Hepatocyte (in vitro differentiated cells): ENCODE results near the gene RELA. TPM values are rescaled to one million over a fixed set of nuclear protein-coding genes. Genes with fewer than 3 reads are reported as not detected.
"Not testable (repeated sequence)": the region's sequence is repeated elsewhere in the genome, so short reads cannot be mapped to it uniquely, and the experiment has no call there.

Source experiments
- DNase-seq: peaks from one replicate; pipeline ENCODE4 v3.0.0-alpha.2; 2016; ENCODE audit warnings: low spot score
- H2AFZ ChIP-seq: fragments of 200-600 bp; sonication (generic); 2 replicates; pipeline ENCODE4 v1.6.0; 2016; ENCODE audit warnings: antibody characterized with exemption, mild to moderate bottlenecking
- H3K27ac ChIP-seq: fragments of 200-600 bp; sonication (generic); 2 replicates; pipeline ENCODE4 v1.5.1; 2016; ENCODE audit warnings: mild to moderate bottlenecking
- H3K27me3 ChIP-seq: fragments of 200-600 bp; sonication (generic); 2 replicates; pipeline ENCODE4 v1.6.1; 2016
- H3K36me3 ChIP-seq: fragments of 200-600 bp; sonication (generic); replicated peaks from 2 replicates; pipeline ENCODE4 v1.5.1; 2016; ENCODE audit warnings: low read depth; ENCODE audit not compliant: insufficient read depth
- H3K4me1 ChIP-seq: fragments of 200-600 bp; sonication (generic); 2 replicates; pipeline ENCODE4 v1.5.1; 2016; ENCODE audit warnings: mild to moderate bottlenecking, moderate library complexity; ENCODE audit not compliant: insufficient read depth
- H3K4me2 ChIP-seq: fragments of 200-600 bp; sonication (generic); 2 replicates; pipeline ENCODE4 v1.6.0; 2016
- H3K4me3 ChIP-seq: fragments of 200-600 bp; sonication (generic); 2 replicates; pipeline ENCODE4 v1.5.1; 2016; ENCODE audit warnings: mild to moderate bottlenecking
- H3K79me2 ChIP-seq: fragments of 200-600 bp; sonication (generic); 2 replicates; pipeline ENCODE4 v1.6.0; 2017; ENCODE audit warnings: mild to moderate bottlenecking
- H3K9me2 ChIP-seq: fragments of 200-600 bp; sonication (generic); replicated peaks from 2 replicates; pipeline ENCODE4 v1.6.0; 2017; ENCODE audit warnings: mild to moderate bottlenecking; ENCODE audit not compliant: insufficient read depth
- H3K9me3 ChIP-seq: fragments of 200-600 bp; sonication (generic); 2 replicates; pipeline ENCODE4 v1.5.1; 2016; ENCODE audit warnings: low read depth, mild to moderate bottlenecking
- H4K20me1 ChIP-seq: fragments of 200-600 bp; sonication (generic); 2 replicates; pipeline ENCODE4 v1.6.0; 2016; ENCODE audit warnings: mild to moderate bottlenecking; ENCODE audit not compliant: insufficient read depth, poor library complexity, severe bottlenecking
- EZH2 ChIP-seq: fragments of 200-600 bp; sonication (generic); IDR thresholded peaks from 2 replicates; pipeline ENCODE4 v1.6.1; 2016; ENCODE audit warnings: antibody characterized with exemption, mild to moderate bottlenecking, borderline replicate concordance
- EZH2phosphoT487 ChIP-seq: fragments of 200-600 bp; sonication (generic); IDR thresholded peaks from one replicate; pipeline ENCODE4 v1.6.1; 2018; ENCODE audit warnings: antibody characterized with exemption, mild to moderate bottlenecking, low read depth, moderate library complexity; ENCODE audit not compliant: unreplicated experiment, severe bottlenecking
- WGBS: methylation state at CpG from one replicate; pipeline ENCODE4 v1.1.6; 2016; ENCODE audit warnings: low lambda C conversion rate; ENCODE audit errors: missing lambda C conversion rate; 5-methylcytosine and 5-hydroxymethylcytosine counted together
- polyA plus RNA-seq: library from polyadenylated mRNA; unstranded; fragments of >200 nt; fragmentation: Nextera tagmentation; extraction: Ambion mirVana; gene quantifications from 2 replicates; pipeline ENCODE4 v1.2.1, GENCODE V29; 2016
- total RNA-seq: library from RNA; depleted of rRNA; stranded (reverse); fragments of >200 nt; gene quantifications from 2 replicates; pipeline ENCODE4 v1.2.3, GENCODE V29; 2014
- TF ChIP-seq, protein P1 (sequence below): fragments of 200-600 bp; sonication (generic); IDR thresholded peaks from 2 replicates; pipeline ENCODE4 v1.5.1; 2016; ENCODE audit warnings: antibody characterized with exemption, mild to moderate bottlenecking; ENCODE audit not compliant: poor library complexity

Gene RELA
- total and polyA plus RNA-seq, 2 experiments from 2014 or later: 32.7 to 68.7 TPM

DNA sequence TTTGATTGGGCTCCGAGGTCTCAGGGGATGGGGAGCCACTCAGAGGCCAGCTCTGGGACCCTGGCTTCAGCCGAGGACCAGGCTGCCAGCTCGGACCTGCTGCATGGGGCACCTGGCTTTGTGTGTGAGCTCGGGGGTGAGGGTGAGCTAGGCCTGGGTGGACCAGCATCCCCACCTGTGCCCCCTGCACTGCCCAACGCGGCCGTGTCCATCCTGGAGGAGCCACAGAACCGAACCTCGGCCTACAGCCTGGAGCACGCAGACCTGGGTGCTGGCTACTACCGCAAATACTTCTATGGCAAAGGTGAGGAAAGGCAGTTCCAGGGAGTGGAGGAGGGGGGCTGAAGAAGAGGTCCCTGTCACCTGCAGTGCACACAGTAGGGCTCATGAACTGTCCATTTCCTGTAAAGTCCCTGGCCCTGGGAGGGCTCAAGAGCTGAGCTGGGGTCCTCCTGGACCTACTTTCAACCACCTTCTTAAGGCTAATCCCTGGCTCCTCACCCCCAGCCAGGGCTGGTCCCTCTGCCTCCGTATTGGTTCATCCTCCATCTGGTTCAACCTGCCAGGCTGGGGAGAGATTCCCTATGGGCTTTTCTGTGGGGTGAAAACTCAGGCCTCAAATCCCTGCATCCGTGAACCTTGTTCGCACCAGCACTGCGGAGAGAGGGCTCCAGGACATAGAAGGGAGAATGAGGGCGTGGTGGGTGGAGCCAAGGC, 21.3 kb downstream of the RELA start:
- no peaks in the 10 kb centered on the region for H4K20me1 ChIP-seq
- peak overlapping the region; percentile 44 for H3K4me2 ChIP-seq
- no peak overlapping the region for H3K27ac ChIP-seq
- no peaks in the 10 kb centered on the region for H3K27me3 ChIP-seq
- H3K9me2 ChIP-seq: no peaks in the 10 kb centered on the region
- H3K9me3 ChIP-seq: no peaks in the 10 kb centered on the region
- TF ChIP-seq, protein P1, sequence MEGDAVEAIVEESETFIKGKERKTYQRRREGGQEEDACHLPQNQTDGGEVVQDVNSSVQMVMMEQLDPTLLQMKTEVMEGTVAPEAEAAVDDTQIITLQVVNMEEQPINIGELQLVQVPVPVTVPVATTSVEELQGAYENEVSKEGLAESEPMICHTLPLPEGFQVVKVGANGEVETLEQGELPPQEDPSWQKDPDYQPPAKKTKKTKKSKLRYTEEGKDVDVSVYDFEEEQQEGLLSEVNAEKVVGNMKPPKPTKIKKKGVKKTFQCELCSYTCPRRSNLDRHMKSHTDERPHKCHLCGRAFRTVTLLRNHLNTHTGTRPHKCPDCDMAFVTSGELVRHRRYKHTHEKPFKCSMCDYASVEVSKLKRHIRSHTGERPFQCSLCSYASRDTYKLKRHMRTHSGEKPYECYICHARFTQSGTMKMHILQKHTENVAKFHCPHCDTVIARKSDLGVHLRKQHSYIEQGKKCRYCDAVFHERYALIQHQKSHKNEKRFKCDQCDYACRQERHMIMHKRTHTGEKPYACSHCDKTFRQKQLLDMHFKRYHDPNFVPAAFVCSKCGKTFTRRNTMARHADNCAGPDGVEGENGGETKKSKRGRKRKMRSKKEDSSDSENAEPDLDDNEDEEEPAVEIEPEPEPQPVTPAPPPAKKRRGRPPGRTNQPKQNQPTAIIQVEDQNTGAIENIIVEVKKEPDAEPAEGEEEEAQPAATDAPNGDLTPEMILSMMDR: no peak
- TF ChIP-seq EZH2phosphoT487: no peak
- no peak for TF ChIP-seq EZH2
- H3K4me3 ChIP-seq: no peak overlapping the region
- no peaks in the 10 kb centered on the region for H3K36me3 ChIP-seq
- no peak for DNase-seq
- no peaks in the 10 kb centered on the region for H3K4me1 ChIP-seq
- 88% methylated on average over 16 of the region's 16 CpGs for WGBS
- H3K79me2 ChIP-seq: no peaks in the 10 kb centered on the region
- H2AFZ ChIP-seq: no peak overlapping the region

DNA sequence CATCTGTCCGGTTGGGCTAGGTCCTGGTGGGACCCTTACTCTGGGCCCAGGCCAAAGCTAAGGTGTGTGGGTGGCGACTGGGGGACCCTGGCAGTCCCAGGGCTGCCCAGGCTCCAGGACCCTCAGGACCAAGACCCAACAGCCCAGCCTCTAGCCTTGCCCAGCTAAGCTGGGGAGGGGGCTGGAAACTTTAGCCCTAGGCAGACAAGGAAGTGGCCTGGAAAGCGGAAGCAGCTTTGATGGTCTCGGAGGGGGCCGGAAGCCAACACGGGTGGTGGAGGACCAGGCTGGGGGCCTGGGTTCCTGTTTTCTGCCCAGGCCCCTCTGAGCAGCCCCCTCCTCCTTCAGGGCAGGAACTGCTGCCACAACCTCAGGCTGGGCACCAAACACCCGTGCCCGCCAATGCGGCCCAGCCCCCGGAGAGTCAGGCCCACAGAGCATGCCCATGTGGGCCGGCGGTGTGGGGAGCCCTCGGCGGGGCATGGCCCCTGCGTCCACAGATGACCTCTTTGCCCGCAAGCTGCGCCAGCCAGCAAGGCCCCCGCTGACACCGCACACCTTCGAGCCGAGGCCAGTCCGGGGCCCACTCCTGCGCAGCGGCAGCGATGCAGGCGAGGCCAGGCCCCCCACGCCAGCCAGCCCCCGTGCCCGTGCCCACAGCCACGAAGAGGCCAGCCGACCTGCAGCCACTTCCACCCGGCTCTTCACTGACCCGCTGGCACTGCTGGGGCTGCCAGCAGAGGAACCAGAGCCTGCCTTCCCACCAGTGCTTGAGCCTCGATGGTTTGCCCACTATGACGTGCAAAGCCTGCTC, 22.0 kb downstream of the RELA start:
- no peak overlapping the region for H3K27ac ChIP-seq
- H2AFZ ChIP-seq: no peak overlapping the region
- H3K9me2 ChIP-seq: no peaks in the 10 kb centered on the region
- H4K20me1 ChIP-seq: no peaks in the 10 kb centered on the region
- no peaks in the 10 kb centered on the region for H3K9me3 ChIP-seq
- H3K4me3 ChIP-seq: no peak overlapping the region
- no peak for TF ChIP-seq EZH2phosphoT487
- TF ChIP-seq, protein P1: no peak
- TF ChIP-seq EZH2: no peak
- WGBS: 92% methylated on average over 33 of the region's 35 CpGs
- H3K4me2 ChIP-seq: no peak overlapping the region
- no peaks in the 10 kb centered on the region for H3K36me3 ChIP-seq
- H3K4me1 ChIP-seq: no peaks in the 10 kb centered on the region
- no peaks in the 10 kb centered on the region for H3K27me3 ChIP-seq
- DNase-seq: no peak
- no peaks in the 10 kb centered on the region for H3K79me2 ChIP-seq

DNA sequence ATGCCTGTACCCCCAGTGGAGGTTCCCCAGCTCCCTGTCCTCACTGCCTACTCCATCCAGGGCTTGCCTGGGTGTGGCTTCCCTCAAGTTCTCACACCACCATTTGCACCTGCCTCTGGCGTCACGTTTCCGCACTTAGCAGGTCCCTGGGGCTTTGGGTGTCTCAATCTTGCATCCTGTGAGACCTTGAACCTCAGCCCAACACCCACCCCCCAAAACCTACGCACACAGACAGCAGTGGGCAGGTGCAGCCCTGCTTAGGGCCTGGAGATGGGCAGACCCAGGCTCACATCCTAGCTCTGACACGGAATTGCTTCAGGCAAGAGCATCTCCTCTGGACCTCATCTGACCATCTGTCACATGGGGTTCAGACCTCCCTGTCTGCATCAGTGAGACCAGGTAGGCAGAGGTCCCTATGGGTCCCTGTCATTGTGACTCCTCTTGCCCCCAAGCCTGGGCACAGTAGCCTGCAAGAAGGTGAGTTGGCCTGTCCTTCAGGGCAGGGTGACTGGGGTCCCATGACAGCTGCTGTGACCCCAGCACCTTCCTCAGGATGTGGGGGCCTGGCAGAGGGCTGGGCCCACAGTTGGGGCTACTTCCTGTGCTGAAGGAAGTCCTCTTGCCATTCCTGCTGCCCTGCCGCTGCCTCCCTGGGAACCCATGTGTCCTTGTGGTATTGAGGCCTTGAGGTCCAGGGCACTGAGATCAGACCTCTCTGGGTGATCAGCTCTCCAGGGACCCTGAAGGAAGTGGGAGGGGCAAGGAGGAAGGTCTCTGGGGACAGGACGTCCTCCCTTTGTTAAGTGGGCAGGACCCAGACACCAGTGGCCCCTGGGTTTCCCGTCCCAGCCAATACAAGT, 22.9 kb downstream of the RELA start:
- Histone ChIP-seq H3K4me1 (no peaks in the 10 kb centered on the region), H3K4me2 (no peak overlapping the region), H4K20me1 (no peaks in the 10 kb centered on the region), H3K9me3 (no peaks in the 10 kb centered on the region), H3K79me2 (no peaks in the 10 kb centered on the region), H3K27ac (no peak overlapping the region), H3K9me2 (no peaks in the 10 kb centered on the region), H2AFZ (no peak overlapping the region), H3K36me3 (no peaks in the 10 kb centered on the region), H3K27me3 (no peaks in the 10 kb centered on the region), H3K4me3 (no peak overlapping the region)
- TF ChIP-seq, protein P1: no peak
- DNase-seq: no peak
- 84% methylated on average over 8 of the region's 8 CpGs for WGBS

DNA sequence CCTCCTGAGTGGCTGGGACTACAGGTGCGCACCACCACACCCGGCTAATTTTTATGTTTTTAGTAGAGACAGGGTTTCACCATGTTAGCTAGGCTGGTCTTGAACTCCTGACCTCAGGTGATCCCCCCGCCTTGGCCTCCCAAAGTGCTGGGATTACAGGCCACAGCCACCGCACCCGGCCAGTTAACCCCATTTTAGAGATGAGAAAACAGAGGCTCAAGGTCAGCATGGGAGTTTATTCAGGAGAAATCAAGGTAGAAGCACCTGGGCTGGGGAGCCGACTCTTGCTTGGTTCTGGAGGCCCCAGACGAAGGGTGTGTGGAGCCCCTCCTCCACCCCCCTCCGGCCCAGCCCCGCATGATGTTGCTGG, 23.5 kb downstream of the RELA start:
- H3K27me3 ChIP-seq, H3K27ac ChIP-seq, H2AFZ ChIP-seq, H3K9me2 ChIP-seq, H3K9me3 ChIP-seq, H3K36me3 ChIP-seq, H4K20me1 ChIP-seq, H3K4me1 ChIP-seq, H3K79me2 ChIP-seq, H3K4me3 ChIP-seq, DNase-seq: not testable (repeated sequence)
- H3K4me2 ChIP-seq: peak overlapping the region; percentile 96
- WGBS: 99% methylated on average over 9 of the region's 9 CpGs
